ENCODE data around the gene IGSF21.

GRCh38 chr1:18192182-18192581, 84.6 kb downstream of the IGSF21 start:
- TF ChIP-seq CTCF (IDR thresholded peaks at IDR 0.05) (no peak), POLR2A (IDR thresholded peaks at IDR 0.05) (no peak), EP300 (IDR thresholded peaks at IDR 0.05) (no peak)

All from tibial nerve (tissue), 4 donors.